Measurements from ENCODE around the gene LDLRAD3. TPM values are rescaled to one million over a fixed set of nuclear protein-coding genes. Genes with fewer than 3 reads are reported as not detected.

Gene LDLRAD3
- total RNA-seq, 2 experiments from 2014 or later = 0.12 to 0.24 TPM

- H3K36me3 Mint-ChIP-seq = no peaks in the 10 kb centered on the region
- H3K27me3 Mint-ChIP-seq = peaks cover 1% of the 10 kb centered on the region
- no peak overlapping the region for H3K27ac Mint-ChIP-seq
- no peak overlapping the region for H3K4me3 Mint-ChIP-seq
- H3K4me1 Mint-ChIP-seq = no peaks in the 10 kb centered on the region
- H3K9me3 Mint-ChIP-seq = peaks cover 4% of the 10 kb centered on the region
- no peak for DNase-seq
Measured at GRCh38 chr11:36046932-36047331, 103.1 kb downstream of the LDLRAD3 start.

GRCh38 chr11:36047344-36047743, 103.5 kb downstream of the LDLRAD3 start:
- Mint-ChIP-seq H3K9me3 (peaks cover 4% of the 10 kb centered on the region), H3K27ac (no peak overlapping the region), H3K4me3 (no peak overlapping the region), H3K27me3 (no peaks in the 10 kb centered on the region), H3K36me3 (no peaks in the 10 kb centered on the region), H3K4me1 (no peaks in the 10 kb centered on the region)
- no peak for DNase-seq

- Mint-ChIP-seq H3K9me3 (peaks cover 4% of the 10 kb centered on the region), H3K27me3 (no peaks in the 10 kb centered on the region), H3K36me3 (no peaks in the 10 kb centered on the region), H3K4me3 (no peak overlapping the region), H3K27ac (no peak overlapping the region), H3K4me1 (no peaks in the 10 kb centered on the region)
- no peak for DNase-seq
Measured at GRCh38 chr11:36048496-36049247, 104.8 kb downstream of the LDLRAD3 start.

- no peaks in the 10 kb centered on the region for H3K36me3 Mint-ChIP-seq
- H3K4me3 Mint-ChIP-seq = no peak overlapping the region
- H3K4me1 Mint-ChIP-seq = no peaks in the 10 kb centered on the region
- H3K27ac Mint-ChIP-seq = no peak overlapping the region
- DNase-seq = no peak
- H3K9me3 Mint-ChIP-seq = peaks cover 4% of the 10 kb centered on the region
- H3K27me3 Mint-ChIP-seq = no peaks in the 10 kb centered on the region
Measured at GRCh38 chr11:36051235-36052144, 107.6 kb downstream of the LDLRAD3 start.

GRCh38 chr11:36053281-36053680, 109.4 kb downstream of the LDLRAD3 start:
- Mint-ChIP-seq H3K4me1 (no peaks in the 10 kb centered on the region), H3K9me3 (peaks cover 4% of the 10 kb centered on the region), H3K36me3 (no peaks in the 10 kb centered on the region), H3K27me3 (peaks cover 3% of the 10 kb centered on the region), H3K27ac (no peak overlapping the region), H3K4me3 (no peak overlapping the region)
- no peak for DNase-seq

- Mint-ChIP-seq H3K36me3 (no peaks in the 10 kb centered on the region), H3K4me3 (no peak overlapping the region), H3K27me3 (peaks cover 3% of the 10 kb centered on the region), H3K27ac (no peak overlapping the region), H3K9me3 (peaks cover 4% of the 10 kb centered on the region), H3K4me1 (no peaks in the 10 kb centered on the region)
- DNase-seq = no peak
Measured at GRCh38 chr11:36053862-36054261, 110.0 kb downstream of the LDLRAD3 start.

- Mint-ChIP-seq H3K4me3 (no peak overlapping the region), H3K36me3 (no peaks in the 10 kb centered on the region), H3K27ac (no peak overlapping the region), H3K4me1 (no peaks in the 10 kb centered on the region), H3K9me3 (peaks cover 6% of the 10 kb centered on the region), H3K27me3 (peaks cover 6% of the 10 kb centered on the region)
- no peak for DNase-seq
Measured at GRCh38 chr11:36054628-36055027, 110.8 kb downstream of the LDLRAD3 start.

- Mint-ChIP-seq H3K4me3 (no peak overlapping the region), H3K4me1 (no peaks in the 10 kb centered on the region), H3K9me3 (peaks cover 6% of the 10 kb centered on the region), H3K27me3 (peaks cover 8% of the 10 kb centered on the region), H3K36me3 (no peaks in the 10 kb centered on the region), H3K27ac (no peak overlapping the region)
- no peak for DNase-seq
Measured at GRCh38 chr11:36056160-36056751, 112.4 kb downstream of the LDLRAD3 start.

GRCh38 chr11:36057379-36058042, 113.6 kb downstream of the LDLRAD3 start:
- DNase-seq = no peak
- Mint-ChIP-seq H3K27me3 (peaks cover 8% of the 10 kb centered on the region), H3K4me1 (no peaks in the 10 kb centered on the region), H3K27ac (no peak overlapping the region), H3K36me3 (no peaks in the 10 kb centered on the region), H3K4me3 (no peak overlapping the region), H3K9me3 (peaks cover 6% of the 10 kb centered on the region)

- no peak for DNase-seq
- H3K9me3 Mint-ChIP-seq = peaks cover 5% of the 10 kb centered on the region
- no peak overlapping the region for H3K27ac Mint-ChIP-seq
- H3K36me3 Mint-ChIP-seq = no peaks in the 10 kb centered on the region
- no peak overlapping the region for H3K4me3 Mint-ChIP-seq
- H3K27me3 Mint-ChIP-seq = peaks cover 8% of the 10 kb centered on the region
- no peaks in the 10 kb centered on the region for H3K4me1 Mint-ChIP-seq
Measured at GRCh38 chr11:36059660-36060059, 115.8 kb downstream of the LDLRAD3 start.

- peaks cover 8% of the 10 kb centered on the region for H3K27me3 Mint-ChIP-seq
- no peak overlapping the region for H3K27ac Mint-ChIP-seq
- DNase-seq = no peak
- no peak overlapping the region for H3K4me3 Mint-ChIP-seq
- peaks cover 2% of the 10 kb centered on the region for H3K9me3 Mint-ChIP-seq
- no peaks in the 10 kb centered on the region for H3K4me1 Mint-ChIP-seq
- H3K36me3 Mint-ChIP-seq = no peaks in the 10 kb centered on the region
Measured at GRCh38 chr11:36060926-36061325, 117.1 kb downstream of the LDLRAD3 start.

GRCh38 chr11:36061471-36061870, 117.6 kb downstream of the LDLRAD3 start:
- H3K4me3 Mint-ChIP-seq = no peak overlapping the region
- H3K9me3 Mint-ChIP-seq = peaks cover 6% of the 10 kb centered on the region
- no peak for DNase-seq
- no peak overlapping the region for H3K27ac Mint-ChIP-seq
- peaks cover 8% of the 10 kb centered on the region for H3K27me3 Mint-ChIP-seq
- no peaks in the 10 kb centered on the region for H3K36me3 Mint-ChIP-seq
- H3K4me1 Mint-ChIP-seq = no peaks in the 10 kb centered on the region

- H3K4me1 Mint-ChIP-seq = no peaks in the 10 kb centered on the region
- H3K27me3 Mint-ChIP-seq = peaks cover 5% of the 10 kb centered on the region
- H3K36me3 Mint-ChIP-seq = no peaks in the 10 kb centered on the region
Measured at GRCh38 chr11:36062796-36063365, 119.0 kb downstream of the LDLRAD3 start.

GRCh38 chr11:36065436-36065835, 121.6 kb downstream of the LDLRAD3 start:
- Mint-ChIP-seq H3K4me3 (no peak overlapping the region), H3K27ac (no peak overlapping the region), H3K9me3 (peaks cover 5% of the 10 kb centered on the region), H3K27me3 (no peaks in the 10 kb centered on the region), H3K4me1 (no peaks in the 10 kb centered on the region), H3K36me3 (no peaks in the 10 kb centered on the region)
- no peak for DNase-seq

More at GRCh38 chr11:36062796-36063365, 119.0 kb downstream of the LDLRAD3 start:
- H3K9me3 Mint-ChIP-seq = peaks cover 6% of the 10 kb centered on the region
- no peak for DNase-seq
- no peak overlapping the region for H3K4me3 Mint-ChIP-seq
- H3K27ac Mint-ChIP-seq = no peak overlapping the region

Measured in activated naive CD8-positive, alpha-beta T cell treated with anti-CD3 and anti-CD28 coated beads for 36 hours (primary cell).